GM19023 (cell line): ENCODE measurements around the gene NIN.

ENCODE experiments used
- ATAC-seq: cut with Tn5 transposase; IDR thresholded peaks from one replicate; pipeline ENCODE4 v1.9.1; 2021; ENCODE audit warnings: mild to moderate bottlenecking, moderate library complexity; ENCODE audit not compliant: unreplicated experiment

The NIN gene

DNA sequence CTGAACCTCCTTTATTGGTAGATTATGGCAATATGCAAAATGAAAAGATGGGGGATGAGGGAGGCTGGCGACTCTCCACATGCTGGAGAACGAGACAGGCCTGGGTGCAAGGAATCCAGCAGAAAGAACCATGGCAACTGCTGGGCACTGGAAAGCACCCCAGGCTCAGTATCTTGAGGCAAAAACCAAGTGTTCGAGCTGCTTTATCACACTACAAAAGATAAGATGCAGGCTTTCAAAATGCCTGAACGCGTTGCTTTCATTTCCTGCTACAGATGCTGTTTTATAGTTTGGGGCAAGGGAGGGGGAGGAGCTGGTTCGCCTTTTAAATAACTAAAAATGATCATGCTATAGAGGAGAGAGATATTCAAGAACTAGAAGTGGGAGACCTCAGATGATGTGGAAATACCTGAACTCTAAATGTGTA, 38.9 kb downstream of the NIN start:
- ATAC-seq: no peak

GRCh38 chr14:50791201-50791600, 39.8 kb downstream of the NIN start:
- ATAC-seq: no peak

GRCh38 chr14:50790589-50790988, 40.4 kb downstream of the NIN start:
- ATAC-seq: no peak

GRCh38 chr14:50786751-50787464, 44.1 kb downstream of the NIN start:
- ATAC-seq: no peak

GRCh38 chr14:50785457-50786063, 45.4 kb downstream of the NIN start:
- ATAC-seq: no peak

DNA sequence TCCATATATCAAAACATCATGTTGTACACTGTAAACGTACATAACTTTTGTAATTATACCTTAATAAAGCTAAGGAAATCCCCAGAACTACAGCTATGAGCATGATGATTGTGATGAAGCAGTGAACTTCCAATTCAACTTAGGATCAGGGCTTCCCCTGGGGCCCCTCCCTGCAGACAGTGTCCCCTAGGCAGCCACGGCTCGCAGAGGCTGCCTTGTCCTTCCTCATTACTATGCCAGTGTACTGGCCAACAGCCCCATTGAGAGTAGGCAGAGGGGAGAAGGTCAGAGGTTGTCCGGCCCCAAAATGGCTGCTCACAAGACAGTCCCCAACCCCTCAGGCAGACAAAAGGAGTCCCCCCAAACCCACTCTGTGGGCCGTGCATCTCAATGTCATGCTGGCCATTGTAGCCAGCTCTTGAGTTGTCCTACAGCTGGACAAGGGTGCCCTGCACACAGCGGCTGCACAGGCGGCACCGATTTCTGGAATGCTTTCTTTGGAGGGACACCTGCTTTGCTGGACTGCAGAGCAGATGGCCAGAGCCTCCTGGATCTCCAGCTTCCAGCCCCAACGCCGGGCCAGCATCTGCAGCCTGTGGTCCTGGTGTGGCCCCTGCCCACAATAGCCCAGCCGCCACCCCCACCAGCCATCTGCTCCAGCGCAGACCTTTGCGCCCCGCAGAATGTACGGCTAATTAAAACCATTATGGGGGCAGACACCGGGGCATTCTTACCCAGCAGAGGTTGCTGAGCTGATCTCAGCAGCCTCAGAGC, 46.1 kb downstream of the NIN start:
- ATAC-seq: no peak

DNA sequence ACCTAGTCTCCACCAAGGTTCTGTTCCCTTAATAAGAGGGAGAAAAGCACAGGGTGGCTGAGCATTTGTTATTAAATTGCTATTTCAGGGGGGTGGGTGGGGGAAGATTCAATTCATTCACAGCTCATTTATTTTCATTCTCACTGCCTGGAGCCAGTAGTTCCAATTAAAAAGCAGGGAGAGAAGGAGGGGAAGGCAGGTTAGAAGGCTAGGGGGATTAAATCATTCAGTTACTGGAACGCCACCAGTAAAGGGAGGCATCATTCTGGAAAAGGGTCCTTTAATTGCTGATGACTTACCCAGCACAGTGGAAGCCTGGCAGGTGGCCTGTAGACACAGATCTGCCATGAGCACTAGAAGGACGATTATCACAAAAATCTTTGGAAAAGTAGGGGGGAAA, 47.4 kb downstream of the NIN start:
- no peak for ATAC-seq

GRCh38 chr14:50780393-50780792, 50.6 kb downstream of the NIN start:
- ATAC-seq: no peak

GRCh38 chr14:50778721-50779483, 52.1 kb downstream of the NIN start:
- ATAC-seq: no peak

- ATAC-seq: no peak
Observed at GRCh38 chr14:50776522-50776921, 54.4 kb downstream of the NIN start.

- no peak for ATAC-seq
Observed at GRCh38 chr14:50775357-50775756, 55.6 kb downstream of the NIN start.

DNA sequence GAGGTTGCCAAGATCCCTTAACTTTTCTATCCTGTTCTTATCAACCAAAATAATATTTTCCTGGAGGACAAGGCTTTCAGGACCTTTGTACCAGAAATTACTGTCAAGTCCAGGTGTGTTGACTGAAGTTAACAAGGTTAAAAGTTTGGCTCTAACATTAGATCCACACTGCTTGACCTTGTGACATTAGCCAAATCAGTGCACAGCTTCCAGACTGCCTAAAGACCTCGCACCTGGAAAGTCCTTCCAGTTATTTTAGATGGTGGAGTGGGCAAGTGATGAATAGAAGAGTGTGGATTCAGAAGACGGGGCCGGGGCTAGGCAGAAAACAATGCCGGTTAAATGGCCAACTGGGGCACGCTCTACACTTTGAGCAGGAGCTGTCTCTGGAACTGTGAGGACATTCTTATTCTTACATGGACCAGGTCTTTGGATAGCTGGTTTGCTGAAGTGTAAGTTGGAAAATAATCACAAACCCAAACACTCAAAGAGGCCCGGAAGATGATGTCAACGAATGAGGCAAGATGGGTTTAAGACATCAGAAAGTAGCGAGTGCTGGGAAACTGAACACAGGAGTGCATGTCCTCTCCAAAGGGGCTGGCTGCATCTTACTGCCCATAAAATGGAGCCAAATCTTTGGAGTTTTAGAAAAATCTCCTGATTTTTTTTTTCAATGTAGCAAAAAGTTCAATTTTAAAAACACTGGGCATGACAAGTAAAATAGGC, 56.3 kb downstream of the NIN start:
- no peak for ATAC-seq

- ATAC-seq: no peak
Observed at GRCh38 chr14:50773632-50774541, 57.1 kb downstream of the NIN start.

DNA sequence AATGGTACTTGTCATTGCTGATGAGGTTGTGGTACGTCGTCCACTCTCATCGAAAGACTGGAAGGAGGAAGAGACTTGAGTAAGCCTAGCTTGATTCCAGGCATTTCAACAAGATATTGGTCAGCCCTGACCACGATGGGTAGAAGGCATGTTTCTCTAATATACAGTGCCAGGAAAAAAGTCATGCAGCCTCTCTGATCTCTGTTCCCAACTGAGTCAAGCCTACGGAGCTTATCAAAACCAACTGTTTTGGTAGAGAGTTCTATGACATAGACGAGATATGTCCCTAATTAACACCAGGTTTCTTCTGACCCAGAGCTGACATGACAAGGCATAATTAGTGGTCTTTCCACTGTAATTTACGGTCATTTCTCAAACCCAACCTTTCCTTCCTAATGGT, 58.5 kb downstream of the NIN start:
- ATAC-seq: no peak

- no peak for ATAC-seq
Observed at GRCh38 chr14:50770586-50770985, 60.4 kb downstream of the NIN start.

DNA sequence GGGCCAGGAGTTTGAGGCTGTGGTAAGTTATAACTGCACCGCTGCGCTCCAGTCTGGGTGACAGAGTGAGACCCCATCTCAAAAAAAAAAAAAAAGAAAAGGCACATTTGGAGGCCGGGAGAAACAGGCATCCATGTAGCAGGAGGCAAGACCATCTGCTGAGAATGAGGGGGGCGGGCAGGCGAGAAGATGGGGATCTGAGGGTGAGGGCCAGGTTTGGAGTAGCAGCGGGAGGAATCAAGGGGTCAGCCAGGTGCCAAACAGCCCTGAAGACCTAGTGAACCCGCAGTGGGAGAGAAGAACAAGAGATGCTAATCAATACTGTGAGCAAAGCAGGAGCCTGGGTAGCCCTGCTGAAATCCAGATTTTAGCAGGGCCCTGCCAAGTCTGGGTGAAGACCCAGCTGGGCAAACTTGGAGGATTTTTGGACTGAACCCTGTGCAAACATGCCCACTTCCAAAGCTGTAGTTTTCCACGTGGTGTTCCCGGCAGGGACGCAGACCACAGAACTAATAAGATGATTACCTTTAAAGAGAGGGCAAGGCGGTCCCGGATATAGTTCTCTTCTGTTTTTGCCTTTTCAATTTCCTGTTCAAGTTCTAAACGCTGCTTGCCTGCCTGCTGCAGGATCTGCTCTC, 61.0 kb downstream of the NIN start:
- ATAC-seq: no peak

DNA sequence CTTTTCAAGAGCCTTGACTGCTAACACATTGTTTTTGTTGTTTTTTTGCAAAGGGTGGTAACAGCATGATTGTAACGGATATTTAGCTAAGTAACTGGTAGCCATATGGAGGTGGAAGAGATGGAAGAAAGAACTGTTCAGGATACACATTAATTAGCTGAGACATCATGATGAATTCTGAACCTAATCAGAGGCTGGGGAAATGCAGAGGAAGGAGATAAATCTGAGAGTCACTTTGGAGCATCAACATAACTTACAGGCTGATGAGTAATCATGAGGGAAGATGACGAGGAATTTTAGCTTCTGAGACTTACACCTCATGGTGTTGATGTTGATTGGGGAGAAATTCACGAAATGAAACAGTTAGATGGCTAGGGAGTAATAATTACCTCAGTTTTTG, 62.3 kb downstream of the NIN start:
- no peak for ATAC-seq

- no peak for ATAC-seq
Observed at GRCh38 chr14:50766338-50766886, 64.5 kb downstream of the NIN start.
